Activated CD4-positive, alpha-beta T cell treated with anti-CD3 and anti-CD28 coated beads, Interleukin-2, Interleukin-6, amounts not matched to agents 100 ng/mL and 50 ng/mL, durations not matched to agents 16 hours and 8 hours (primary cell): ENCODE measurements around the gene RGS3.
A peak's percentile ranks its signal among the peaks of the same experiment; 100 is the strongest.
"Not testable (repeated sequence)": the region's sequence is repeated elsewhere in the genome, so short reads cannot be mapped to it uniquely, and the experiment has no call there.

Source experiments
- DNase-seq: peaks from one replicate; pipeline ENCODE4 v3.0.0-alpha.2; 2020

Gene RGS3

GRCh38 chr9:113463418-113464285 lies at the start of gene RGS3:
Gene RGS3, plus strand, starts transcription at chr9:113463727. Its CDS starts 76 bp downstream, at chr9:113463803.
- no peak for DNase-seq

- DNase-seq, result no peak
Measured at GRCh38 chr9:113416149-113416721, 47.3 kb upstream of the RGS3 start.

GRCh38 chr9:113417370-113417769 lies 46.2 kb upstream of the RGS3 start:
- no peak for DNase-seq

- no peak for DNase-seq
Measured at GRCh38 chr9:113421726-113422125, 41.8 kb upstream of the RGS3 start.

GRCh38 chr9:113425072-113425471 lies 38.5 kb upstream of the RGS3 start:
- no peak for DNase-seq

GRCh38 chr9:113426701-113427100 lies 36.8 kb upstream of the RGS3 start:
- no peak for DNase-seq

GRCh38 chr9:113427629-113428028 lies 35.9 kb upstream of the RGS3 start:
- DNase-seq, result no peak

- no peak for DNase-seq
Measured at GRCh38 chr9:113428062-113428615, 35.4 kb upstream of the RGS3 start.

GRCh38 chr9:113431191-113431590 lies 32.3 kb upstream of the RGS3 start:
- DNase-seq, result no peak

GRCh38 chr9:113436728-113437515 lies 26.6 kb upstream of the RGS3 start:
- DNase-seq, result no peak

GRCh38 chr9:113437716-113438115 lies 25.8 kb upstream of the RGS3 start:
- not testable (repeated sequence) for DNase-seq

- no peak for DNase-seq
Measured at GRCh38 chr9:113444736-113445135, 18.8 kb upstream of the RGS3 start.

- peak; percentile 36 for DNase-seq
Measured at GRCh38 chr9:113446323-113446740, 17.2 kb upstream of the RGS3 start.

- DNase-seq, result no peak
Measured at GRCh38 chr9:113449376-113449775, 14.2 kb upstream of the RGS3 start.

GRCh38 chr9:113452113-113452605 lies 11.4 kb upstream of the RGS3 start:
- DNase-seq, result no peak

- peak; percentile 29 for DNase-seq
Measured at GRCh38 chr9:113454914-113455761, 8.4 kb upstream of the RGS3 start.

- no peak for DNase-seq
Measured at GRCh38 chr9:113456235-113456634, 7.3 kb upstream of the RGS3 start.

GRCh38 chr9:113461285-113461684 lies 2.2 kb upstream of the RGS3 start:
- DNase-seq, result no peak

- no peak for DNase-seq
Measured at GRCh38 chr9:113461943-113462342, 1.6 kb upstream of the RGS3 start.

GRCh38 chr9:113462781-113463286 lies 693 bp upstream of the RGS3 start:
- DNase-seq, result no peak

- no peak for DNase-seq
Measured at GRCh38 chr9:113464286-113464660, 746 bp downstream of the RGS3 start.

- DNase-seq, result no peak
Measured at GRCh38 chr9:113465599-113466140, 2.1 kb downstream of the RGS3 start.
